Omental fat pad (tissue), 4 donors: ENCODE data around the gene CALN1. TPM values are rescaled to one million over a fixed set of nuclear protein-coding genes. Genes with fewer than 3 reads are reported as not detected.
"Not testable (repeated sequence)": the region's sequence is repeated elsewhere in the genome, so short reads cannot be mapped to it uniquely, and the experiment has no call there.

Experiments
- ATAC-seq: fragments of 150-250 bp; one replicate; pipeline ENCODE4 v1.9.1; 2016; ENCODE audit warnings: mild to moderate bottlenecking, moderate library complexity; ENCODE audit not compliant: low FRiP score
- DNase-seq: peaks from one replicate; pipeline ENCODE4 v3.0.0-alpha.2; 2019; ENCODE audit warnings: low spot score
- CTCF ChIP-seq, 3 donors: fragments of 450-650 bp; IDR thresholded peaks; one replicate each; pipeline ENCODE4 v1.5.1; 2016 to 2017; ENCODE audit warnings: antibody characterized with exemption in 3 of 3, mild to moderate bottlenecking in 3 of 3, moderate library complexity in 2 of 3
- total RNA-seq, 4 donors: library from RNA; depleted of rRNA; stranded (reverse); fragments of >200 nt; gene quantifications; one replicate each; pipeline ENCODE4 v1.1.0, GENCODE V29; 2016

CALN1 gene
- total RNA-seq, 4 donors from 2014 or later: 0.16 TPM; not detected in 3

GRCh38 chr7:72394016-72394415 is 18.1 kb downstream of the CALN1 start:
- DNase-seq (no peak), ATAC-seq (no peak)
- TF ChIP-seq CTCF (IDR thresholded peaks at IDR 0.05): no peak

GRCh38 chr7:72391821-72392377 is 20.2 kb downstream of the CALN1 start:
- ATAC-seq (no peak), DNase-seq (no peak)
- TF ChIP-seq CTCF (IDR thresholded peaks at IDR 0.05): no peak

GRCh38 chr7:72386118-72386517 is 26.0 kb downstream of the CALN1 start:
- TF ChIP-seq CTCF (IDR thresholded peaks at IDR 0.05): no peak
- no peak for DNase-seq

GRCh38 chr7:72362246-72362645 is 49.9 kb downstream of the CALN1 start:
- no peak for DNase-seq
- TF ChIP-seq CTCF (IDR thresholded peaks at IDR 0.05): no peak
- no peak for ATAC-seq

More at GRCh38 chr7:72386118-72386517, 26.0 kb downstream of the CALN1 start:
- no peak for ATAC-seq

GRCh38 chr7:72345208-72345727 is 66.9 kb downstream of the CALN1 start:
- no peak for ATAC-seq
- TF ChIP-seq CTCF (IDR thresholded peaks at IDR 0.05): no peak
- no peak for DNase-seq

- DNase-seq: no peak
- ATAC-seq: no peak
- TF ChIP-seq CTCF (IDR thresholded peaks at IDR 0.05): no peak
Measured at GRCh38 chr7:72343991-72344390, 68.1 kb downstream of the CALN1 start.

- ATAC-seq: not testable (repeated sequence)
Measured at GRCh38 chr7:72343354-72343753, 68.8 kb downstream of the CALN1 start.

More at GRCh38 chr7:72343354-72343753, 68.8 kb downstream of the CALN1 start:
- not testable (repeated sequence) for DNase-seq
